ENCODE results near the gene PLCL1.

The PLCL1 gene

DNA sequence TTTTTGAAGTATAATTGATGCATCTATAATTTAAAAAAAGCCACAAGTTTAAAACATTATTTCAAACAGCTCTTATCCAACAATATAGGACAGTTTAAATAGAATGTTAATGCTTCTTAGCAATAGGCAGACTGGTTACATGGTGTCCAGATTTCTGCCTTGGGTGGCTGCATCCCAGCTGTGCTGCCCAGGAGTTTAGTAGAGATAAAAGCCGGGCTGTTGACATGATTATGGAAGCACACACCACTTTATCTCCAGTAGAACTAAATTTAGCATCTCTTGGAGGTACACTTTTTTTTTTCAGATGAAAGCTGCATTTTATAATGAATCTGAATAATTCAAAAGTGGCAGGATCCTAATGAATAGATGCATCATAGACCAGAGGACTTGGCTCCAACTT is 309.7 kb downstream of the PLCL1 start:
- no peak for DNase-seq (ENCODE audit: low read depth in 2 of 2)

DNA sequence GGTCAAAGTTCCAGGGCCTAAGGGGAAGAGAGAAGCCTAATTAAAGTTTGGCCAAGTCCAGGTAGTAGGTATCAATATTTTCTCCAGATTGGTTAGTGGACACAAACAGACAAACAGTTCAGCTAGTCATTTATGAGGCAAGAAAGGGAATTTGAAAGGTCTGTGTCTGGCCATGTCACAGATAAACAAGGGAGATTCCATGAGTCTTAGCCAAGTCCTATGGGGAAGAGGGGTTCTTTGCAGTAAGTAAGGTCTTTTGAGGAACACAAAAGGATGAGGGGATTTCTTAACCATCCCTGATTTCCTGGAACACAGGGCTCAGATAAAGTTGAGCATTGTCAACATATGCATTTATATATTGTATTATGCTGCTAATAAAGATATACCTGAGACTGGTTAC is 310.8 kb downstream of the PLCL1 start:
- DNase-seq (ENCODE audit: low read depth in 2 of 2), result no peak

DNA sequence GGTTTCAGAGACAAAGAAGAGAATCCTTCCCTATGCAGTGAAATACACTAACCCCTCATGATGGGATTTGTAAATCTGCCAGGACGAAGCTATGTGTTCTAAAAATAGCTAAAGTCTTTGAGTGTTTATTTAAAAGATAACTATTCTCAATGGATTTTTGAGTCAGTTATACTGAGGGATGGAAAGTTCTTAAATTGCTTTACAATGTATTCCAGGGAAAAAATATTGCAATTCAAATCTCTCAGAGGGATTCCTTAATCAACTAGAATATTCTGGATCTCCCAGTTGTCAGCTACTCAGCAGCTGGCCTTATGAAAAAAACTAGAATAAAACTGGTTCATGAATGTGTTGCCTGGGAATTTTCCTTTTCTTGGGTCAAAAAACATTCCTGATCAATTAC is 312.4 kb downstream of the PLCL1 start:
- no peak for DNase-seq (ENCODE audit: low read depth in 2 of 2)

DNA sequence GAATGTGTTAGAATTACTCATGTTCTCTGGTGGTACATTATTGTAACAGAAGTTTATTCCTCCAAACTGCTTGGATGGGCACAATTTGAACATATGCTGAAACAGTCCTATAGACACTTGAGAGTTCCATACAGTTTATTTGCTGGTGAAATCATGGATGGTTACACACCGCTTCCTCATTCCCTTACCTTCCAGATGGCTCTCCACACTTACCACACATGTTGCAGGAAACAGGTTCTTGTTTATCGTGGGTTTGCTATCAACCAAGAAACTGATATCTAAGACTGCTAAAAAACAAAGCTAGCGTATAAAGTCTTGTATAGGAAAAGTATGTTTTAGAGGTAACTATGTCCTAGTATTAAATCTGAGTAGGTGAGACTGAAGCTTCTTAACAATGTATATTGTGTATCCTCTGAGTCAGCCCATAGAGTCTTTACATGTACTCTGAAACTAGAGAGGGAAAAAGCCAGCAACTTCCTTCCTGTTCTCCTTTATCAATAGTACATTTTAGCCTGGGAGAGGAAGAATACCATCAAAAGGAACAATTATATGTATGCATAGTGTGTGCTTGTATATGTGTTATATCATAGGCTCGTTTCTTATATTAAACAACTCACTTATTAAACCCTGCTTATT is 313.1 kb downstream of the PLCL1 start:
- no peak for DNase-seq (ENCODE audit: low read depth in 2 of 2)

DNA sequence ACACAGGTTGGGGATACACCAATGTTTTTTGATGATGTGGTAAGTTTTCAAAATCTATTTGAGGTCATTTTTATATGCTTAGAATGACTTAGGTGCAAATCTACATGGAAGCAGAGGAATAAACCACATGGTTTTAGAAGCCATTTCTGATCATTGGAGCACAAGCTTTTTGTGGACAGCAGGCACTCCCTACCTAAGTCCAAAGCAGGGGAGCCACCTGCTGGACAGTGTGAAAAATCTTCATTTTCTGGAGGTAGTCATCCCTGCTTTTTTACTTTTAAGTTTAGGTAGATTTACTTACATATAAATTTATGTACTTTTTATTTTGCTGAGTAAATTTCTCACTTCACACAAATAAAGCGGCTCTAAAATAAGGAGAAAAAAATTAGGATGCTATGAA is 323.2 kb downstream of the PLCL1 start:
- no peak for DNase-seq (ENCODE audit: low read depth in 2 of 2)

DNA sequence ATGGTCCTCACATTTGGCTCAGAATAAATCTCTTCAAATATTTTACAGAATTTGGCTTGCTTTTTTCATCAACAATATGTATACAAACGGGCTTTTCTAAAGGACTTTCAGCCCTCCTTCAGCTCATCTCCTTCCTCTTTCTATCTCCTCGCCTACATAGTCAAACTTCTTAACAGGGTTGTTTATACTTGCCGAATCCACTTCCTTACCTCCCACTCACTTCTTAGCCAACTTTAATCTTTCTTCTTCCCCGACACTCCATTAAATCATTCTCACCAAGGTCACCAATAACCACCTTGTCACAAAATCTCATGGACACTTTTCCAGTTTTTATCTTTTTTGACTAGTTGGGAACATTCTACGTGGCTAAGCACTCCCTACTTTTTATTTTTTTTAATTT is 325.2 kb downstream of the PLCL1 start:
- DNase-seq (ENCODE audit: low read depth in 2 of 2), result no peak

DNA sequence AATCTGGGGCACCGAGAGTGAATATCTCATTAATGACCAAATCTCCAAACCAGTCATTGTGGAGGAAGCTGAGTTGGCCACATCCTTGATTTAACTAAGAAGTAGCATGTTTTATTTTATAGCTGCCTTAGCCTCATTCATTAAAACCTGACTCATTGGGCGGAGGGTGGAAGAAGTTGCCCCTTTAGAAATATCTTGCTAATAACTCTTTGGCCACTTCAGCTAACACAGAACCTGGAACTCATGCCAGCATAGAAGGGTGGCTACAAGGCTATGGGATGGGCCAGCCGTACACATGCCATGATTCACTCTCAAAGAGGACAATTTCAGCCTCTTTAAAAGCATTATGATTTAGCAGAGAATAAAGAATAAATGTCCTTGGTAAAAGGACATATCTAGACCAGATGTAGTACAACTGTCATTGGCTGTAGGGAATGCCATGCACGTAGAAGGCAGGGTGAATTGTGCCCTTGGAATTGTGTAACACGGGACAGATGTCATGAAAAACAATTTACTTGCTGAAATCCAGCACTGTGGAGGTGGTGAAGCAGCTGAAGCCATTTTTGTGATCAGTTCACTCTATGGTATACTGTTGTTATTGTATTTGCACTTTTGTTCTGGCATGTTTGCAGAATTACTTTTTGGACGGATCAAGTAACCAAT is 330.0 kb downstream of the PLCL1 start:
- DNase-seq (ENCODE audit: low read depth in 2 of 2), result no peak

DNA sequence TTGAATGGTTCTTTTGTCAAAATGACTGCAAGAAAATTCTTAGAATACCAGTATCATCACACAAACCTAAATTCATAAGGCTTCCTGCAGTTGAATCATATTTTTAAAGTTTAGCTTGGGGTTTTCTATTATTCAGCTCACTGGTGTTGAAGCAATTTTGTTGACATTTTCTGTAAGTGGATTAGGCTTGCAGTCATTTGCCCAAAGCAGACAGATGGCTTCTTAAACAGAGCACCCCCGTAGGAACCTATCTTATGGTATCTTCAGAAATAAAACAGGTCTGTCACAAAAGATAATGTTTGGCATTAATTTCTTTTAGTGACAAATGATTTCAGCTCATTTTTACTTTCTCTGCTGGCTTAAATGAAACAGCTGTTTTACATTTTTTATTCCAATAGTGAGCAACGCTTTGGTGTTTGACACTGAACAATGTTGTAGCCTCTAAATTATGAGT is 331.1 kb downstream of the PLCL1 start:
- no peak for DNase-seq (ENCODE audit: low read depth in 2 of 2)

DNA sequence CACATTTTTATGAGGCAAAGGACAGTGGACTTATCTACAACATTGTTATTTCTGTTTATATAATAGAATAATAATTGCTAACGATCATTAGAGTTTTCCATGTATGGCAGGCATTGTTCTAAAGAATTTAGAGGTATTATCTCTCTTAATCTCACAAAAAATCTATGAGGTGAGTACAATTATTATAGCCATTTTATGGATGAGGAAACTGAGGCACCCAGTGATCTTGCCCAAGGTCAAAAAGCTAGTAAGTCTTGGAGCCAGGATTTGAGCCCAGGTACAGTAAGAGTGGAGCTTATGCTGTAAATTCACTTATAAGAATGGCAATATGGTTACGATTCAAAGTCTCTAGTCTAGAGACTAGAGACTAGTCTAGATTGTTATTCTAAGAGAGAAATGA is 331.7 kb downstream of the PLCL1 start:
- DNase-seq (ENCODE audit: low read depth in 2 of 2), result no peak

DNA sequence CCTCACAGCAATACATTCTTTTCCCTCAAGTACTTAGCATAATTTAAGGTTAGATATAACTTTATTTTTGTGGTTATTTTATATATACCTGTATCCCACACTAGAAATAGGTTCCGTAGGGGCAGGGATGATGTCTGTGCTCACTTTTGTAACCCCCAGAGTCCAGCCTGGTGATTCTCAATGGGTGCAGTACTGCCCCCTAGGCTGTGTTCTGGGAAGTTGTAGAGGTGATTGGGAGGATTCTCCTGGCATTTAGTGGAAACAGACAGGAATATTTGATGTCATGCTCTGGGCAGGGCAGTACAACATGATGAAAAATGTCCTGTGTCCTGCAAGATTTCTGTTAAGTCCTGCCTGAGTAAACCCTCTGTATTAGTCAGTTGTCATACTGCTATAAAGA is 333.3 kb downstream of the PLCL1 start:
- DNase-seq (ENCODE audit: low read depth in 2 of 2), result no peak

DNA sequence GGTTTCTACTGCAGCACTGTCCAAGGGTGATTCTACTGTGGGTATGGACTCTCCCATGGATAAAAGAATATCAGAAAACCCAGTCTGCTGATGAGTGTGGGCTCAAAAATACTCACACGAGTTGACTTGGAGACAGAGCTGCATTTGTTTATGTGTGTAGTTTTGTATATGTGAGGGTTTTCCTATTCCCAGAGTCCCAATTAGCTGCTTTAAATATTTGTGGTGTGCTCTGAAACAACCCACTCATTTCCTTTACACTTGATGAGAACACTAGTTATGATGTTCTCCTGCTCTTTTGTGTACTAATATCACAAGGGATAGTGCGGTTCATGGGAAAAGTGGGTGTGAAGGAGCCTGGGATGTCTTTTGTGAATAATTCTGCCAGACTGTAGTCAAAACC is 337.3 kb downstream of the PLCL1 start:
- no peak for DNase-seq (ENCODE audit: low read depth in 2 of 2)

DNA sequence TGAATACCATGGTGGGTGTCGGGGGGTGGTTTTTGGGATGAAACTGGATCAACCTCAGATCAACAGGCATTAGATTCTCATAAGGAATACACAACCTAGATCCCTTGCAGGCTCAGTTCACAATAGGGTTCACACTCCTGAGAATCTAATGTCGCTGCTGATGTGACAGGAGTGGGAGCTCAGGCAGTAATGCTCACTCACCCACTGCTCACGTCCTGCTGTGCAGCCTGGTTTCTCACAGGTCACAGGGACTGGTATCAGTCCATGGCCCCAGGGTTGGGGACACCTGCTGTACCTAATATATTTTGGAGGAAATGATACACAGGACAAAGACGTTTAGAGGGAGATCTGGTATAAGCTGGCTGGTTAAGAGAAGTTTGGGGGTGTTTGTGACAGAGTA is 338.8 kb downstream of the PLCL1 start:
- no peak for DNase-seq (ENCODE audit: low read depth in 2 of 2)

DNA sequence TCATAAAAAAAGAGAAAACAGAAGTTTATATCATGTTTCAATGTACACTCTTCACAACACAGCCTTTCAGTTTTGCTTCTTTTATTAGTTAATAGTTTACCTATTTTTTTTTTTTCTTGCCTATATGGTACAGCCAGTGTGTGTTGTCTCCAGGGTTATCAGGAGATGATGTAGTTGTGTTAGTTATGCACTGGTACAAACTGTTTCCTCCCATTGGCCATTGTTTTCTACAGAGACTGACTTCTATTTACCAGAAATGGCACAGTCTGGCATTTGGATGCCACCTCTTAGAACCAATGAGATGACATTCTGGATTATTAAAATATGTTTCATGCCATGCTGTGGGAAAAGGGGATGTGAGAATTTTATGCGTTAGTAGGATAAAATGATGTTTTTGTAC is 339.4 kb downstream of the PLCL1 start:
- DNase-seq (ENCODE audit: low read depth in 2 of 2), result no peak

DNA sequence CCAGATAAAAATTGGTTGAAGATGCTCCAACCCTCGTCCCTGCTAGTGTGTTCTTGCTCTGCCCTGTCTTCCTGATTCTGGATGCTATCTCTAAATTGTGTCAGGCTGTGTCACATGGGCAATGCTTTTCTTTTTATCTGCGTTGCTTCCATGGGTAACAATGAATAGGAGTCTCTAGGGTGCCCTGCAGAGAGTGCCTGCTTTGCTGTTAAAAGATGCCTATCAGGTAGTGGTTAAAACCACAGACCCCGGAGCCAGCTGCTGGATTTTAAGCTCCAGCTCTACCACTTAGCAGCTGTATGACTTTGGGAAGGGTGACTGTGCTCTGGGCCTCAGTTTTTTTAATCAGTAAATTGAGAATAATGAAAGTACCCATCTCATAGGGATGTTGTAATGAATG is 340.3 kb downstream of the PLCL1 start:
- DNase-seq (ENCODE audit: low read depth in 2 of 2), result no peak

DNA sequence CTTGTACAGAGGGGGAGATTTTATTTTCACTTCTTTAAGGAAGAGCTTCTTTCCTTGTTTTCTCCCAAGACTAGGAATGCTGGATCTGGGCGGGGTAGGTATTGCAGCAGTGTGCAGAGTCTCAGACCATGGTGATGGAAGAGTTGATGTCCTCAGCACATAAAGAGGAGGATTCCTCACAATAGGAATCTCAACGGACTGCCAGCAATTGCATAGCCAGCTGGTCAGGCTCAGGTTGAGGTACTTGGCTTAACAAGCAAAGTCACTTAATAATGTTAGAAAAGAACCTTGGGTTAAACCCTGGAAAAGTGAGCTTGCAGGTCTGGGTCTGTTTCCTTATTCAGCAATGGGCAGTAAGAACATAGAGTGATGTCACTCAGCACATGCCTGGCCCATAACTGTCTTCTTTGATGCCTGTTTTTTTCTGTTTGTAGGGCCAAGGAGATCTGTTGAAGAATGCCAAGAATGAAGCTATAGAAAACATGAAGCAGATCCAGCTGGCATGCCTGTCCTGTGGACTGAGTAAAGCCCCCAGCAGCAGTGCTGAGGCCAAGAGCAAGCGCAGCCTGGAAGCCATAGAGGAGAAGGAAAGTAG is 342.1 kb downstream of the PLCL1 start:
- no peak for DNase-seq (ENCODE audit: low read depth in 2 of 2)

DNA sequence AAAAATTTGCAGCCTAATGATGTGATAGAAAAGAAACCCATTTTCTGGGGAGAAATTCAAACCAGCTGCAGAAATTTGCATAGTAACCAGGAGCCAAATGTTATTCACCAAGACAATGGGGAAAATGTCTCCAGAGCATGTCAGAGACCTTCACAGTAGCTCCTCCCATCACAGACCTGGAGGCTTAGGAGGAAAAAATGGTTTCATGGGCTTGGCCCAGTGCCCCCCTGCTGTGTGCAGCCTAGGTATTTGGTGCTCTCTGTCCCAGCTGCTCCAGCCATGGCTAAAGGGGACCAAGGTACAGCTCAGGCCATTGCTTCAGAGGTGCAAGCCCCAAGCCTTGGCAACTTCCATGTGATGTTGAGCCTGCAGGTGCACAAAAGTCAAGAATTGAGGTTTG is 352.9 kb downstream of the PLCL1 start:
- DNase-seq (ENCODE audit: low read depth in 2 of 2), result no peak

DNA sequence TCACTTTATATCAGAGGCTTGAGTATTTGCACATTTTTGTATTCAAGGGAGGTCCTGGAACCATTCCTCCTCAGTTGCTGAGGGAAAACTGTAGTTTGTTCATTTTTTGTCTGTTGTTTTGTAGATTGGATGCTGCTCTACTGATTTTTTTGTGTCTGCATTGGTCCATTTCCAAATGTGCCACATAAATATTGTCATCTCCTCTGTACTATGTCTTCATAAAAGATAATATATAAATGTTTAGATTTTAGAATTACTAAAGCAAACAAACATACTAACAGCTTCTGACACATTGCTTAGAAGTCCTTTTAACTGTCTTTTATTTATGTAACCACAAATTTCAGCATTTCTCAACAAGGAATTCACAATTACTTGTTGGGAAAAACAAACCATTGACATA is 356.8 kb downstream of the PLCL1 start:
- no peak for DNase-seq (ENCODE audit: low read depth in 2 of 2)

DNA sequence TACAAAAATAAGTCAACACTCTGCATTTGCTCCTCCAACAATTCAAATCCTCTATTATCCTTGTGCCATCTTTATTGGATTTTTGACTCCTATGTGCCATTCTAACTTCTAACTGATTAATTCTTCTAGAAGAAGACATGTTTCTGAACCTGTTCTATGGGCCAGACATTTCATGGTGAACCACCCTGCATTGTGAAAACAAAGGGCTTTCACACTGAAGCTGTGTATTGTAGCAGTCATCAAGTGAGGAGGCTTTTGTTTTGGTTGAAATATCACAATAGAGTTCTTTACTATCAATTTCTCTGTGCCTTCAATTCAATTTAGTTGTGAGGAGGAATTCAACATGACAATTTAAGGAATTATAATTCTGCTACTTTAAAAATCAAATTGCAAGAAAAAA is 357.9 kb downstream of the PLCL1 start:
- DNase-seq (ENCODE audit: low read depth in 2 of 2), result no peak

DNA sequence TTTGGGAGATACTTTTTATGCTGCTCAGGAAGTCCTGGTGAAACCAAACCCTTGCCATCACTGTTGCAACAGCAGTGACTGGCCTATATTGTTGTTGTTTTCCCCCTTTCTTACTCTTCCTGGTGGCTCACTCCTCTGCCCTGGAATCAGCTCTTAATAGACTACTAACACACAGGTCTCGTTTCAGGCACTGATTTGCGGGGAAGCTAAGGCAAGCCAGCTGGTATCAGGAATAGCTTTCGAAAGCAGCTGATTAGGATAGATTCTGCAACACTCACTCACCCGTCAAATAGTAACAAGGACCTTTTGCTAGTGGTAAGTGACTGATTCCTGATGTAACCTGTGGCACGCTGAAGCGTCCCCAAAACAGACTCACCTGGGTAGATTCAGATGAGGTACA is 360.4 kb downstream of the PLCL1 start:
- DNase-seq (ENCODE audit: low read depth in 2 of 2), result no peak

DNA sequence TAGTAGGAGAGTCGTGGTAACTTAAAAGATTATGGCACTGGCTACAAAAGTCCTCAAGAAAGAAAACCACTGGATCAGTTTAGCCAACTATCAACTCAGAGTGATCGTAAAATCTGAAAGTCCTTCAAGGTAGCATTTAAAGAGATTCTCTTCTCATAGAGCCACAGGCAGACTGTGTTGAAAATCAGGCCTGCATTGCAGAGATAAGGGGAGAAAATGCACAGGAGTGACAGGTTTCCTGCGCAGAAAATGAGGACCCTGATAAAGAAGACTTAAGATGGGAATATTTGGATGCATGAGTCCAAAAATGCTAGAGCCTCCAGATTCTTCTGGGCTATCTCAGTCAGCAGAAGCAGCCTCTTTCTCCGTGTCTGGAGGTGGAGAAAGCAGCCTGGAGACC is 360.9 kb downstream of the PLCL1 start:
- no peak for DNase-seq (ENCODE audit: low read depth in 2 of 2)

DNA sequence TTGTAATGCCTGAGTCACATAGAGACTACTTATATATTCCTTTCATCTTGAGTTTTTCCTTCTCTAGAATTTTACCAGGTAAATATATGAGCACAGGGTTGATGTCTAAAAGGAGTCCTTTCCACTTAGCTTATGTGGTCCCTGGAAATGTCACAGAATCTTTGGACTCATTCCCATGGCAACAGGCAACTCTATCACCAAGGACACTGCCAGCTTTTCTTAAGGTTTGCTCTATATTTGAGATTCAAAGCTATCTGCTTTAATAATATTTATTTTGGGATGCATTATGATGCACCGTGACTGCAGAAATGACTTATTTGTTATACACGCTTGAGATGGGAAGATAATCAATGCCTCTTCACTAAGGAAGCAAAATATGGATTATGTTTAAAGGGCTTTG is 363.0 kb downstream of the PLCL1 start:
- no peak for DNase-seq (ENCODE audit: low read depth in 2 of 2)

DNA sequence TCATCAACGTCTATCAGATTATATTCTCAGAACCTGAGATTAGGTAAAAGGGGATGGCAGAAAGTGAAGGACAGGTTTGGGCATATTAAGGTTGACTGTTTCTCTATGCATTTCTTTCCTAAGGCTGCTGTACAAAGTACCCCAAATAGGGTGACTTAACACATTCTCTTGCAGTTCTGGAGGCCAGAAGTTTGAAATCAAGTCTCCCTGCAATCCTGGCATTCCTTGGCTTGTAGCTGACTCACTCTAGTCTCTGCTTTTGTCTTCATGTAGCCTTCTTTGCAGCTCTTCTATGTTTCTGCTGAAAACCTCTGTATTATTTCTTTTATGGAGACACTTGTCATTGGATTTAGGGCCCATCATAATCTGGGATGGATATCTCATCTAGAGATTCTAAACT is 364.3 kb downstream of the PLCL1 start:
- no peak for DNase-seq (ENCODE audit: low read depth in 2 of 2)

DNA sequence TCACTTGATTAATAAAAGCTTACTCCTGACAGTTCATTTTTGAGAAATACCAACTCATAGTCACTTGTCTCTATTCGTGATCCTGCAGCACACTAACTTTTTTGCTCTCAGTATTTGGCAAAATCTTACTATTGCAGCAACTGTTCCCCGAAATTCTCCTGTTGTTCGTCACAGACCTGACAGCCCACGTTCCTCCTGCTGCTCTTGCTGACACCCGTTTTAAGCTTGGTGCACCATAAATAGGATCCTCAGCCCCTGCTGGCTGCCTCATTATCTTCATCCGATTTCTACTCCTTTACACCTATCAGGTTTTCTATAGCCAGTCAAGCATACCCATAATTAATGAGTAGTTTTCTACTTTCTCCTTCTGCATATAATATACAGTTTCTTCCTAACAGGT is 368.8 kb downstream of the PLCL1 start:
- no peak for DNase-seq (ENCODE audit: low read depth in 2 of 2)

DNA sequence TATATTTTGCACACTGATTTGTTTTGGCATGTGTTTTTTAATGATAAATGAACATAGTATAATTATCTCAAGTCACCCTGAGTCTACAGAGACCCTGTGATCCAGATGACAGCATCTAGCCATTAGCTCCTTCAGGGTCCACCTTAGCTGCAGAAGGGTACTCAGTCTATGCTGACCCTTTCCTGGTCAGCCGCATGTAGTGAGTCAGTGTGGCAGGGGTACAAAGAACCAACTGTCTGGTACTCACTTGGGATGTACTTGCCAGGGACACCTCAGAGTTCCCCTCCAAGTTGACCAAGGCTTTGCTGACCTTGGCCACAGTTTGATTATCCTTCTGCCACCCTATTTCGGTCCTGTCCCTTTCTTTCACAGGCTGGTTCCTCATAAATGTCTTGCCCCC is 369.5 kb downstream of the PLCL1 start:
- no peak for DNase-seq (ENCODE audit: low read depth in 2 of 2)

Data from stimulated activated CD8-positive, alpha-beta memory T cell treated with anti-CD3 and anti-CD28 coated beads, Interleukin-15, amount 100 ng/mL, for 48 hours (primary cell).